Right lung (tissue), 5 donors: ENCODE data around the gene MAFF. TPM values are rescaled to one million over a fixed set of nuclear protein-coding genes. Genes with fewer than 3 reads are reported as not detected.
A peak's percentile ranks its signal among the peaks of the same experiment; 100 is the strongest.
"Not testable (repeated sequence)": the region's sequence is repeated elsewhere in the genome, so short reads cannot be mapped to it uniquely, and the experiment has no call there.

Experiments
- DNase-seq, 2 donors: peaks; one replicate each; pipeline ENCODE4 v3.0.0-alpha.2; 2013
- polyA plus RNA-seq, 5 donors: library from polyadenylated mRNA; unstranded; fragments of 120-200 nt; gene quantifications; one replicate each; pipeline versions ENCODE4 v1.2.1 to v1.2.3, GENCODE V29; 2013; ENCODE audit warnings: inconsistent platforms in 1 of 5, low replicate concordance in 1 of 5; ENCODE audit not compliant: insufficient read length in 5 of 5, insufficient read depth in 1 of 5

The MAFF gene
- polyA plus RNA-seq, 5 donors = 5.3 to 11.8 (median 8.6) TPM

DNA sequence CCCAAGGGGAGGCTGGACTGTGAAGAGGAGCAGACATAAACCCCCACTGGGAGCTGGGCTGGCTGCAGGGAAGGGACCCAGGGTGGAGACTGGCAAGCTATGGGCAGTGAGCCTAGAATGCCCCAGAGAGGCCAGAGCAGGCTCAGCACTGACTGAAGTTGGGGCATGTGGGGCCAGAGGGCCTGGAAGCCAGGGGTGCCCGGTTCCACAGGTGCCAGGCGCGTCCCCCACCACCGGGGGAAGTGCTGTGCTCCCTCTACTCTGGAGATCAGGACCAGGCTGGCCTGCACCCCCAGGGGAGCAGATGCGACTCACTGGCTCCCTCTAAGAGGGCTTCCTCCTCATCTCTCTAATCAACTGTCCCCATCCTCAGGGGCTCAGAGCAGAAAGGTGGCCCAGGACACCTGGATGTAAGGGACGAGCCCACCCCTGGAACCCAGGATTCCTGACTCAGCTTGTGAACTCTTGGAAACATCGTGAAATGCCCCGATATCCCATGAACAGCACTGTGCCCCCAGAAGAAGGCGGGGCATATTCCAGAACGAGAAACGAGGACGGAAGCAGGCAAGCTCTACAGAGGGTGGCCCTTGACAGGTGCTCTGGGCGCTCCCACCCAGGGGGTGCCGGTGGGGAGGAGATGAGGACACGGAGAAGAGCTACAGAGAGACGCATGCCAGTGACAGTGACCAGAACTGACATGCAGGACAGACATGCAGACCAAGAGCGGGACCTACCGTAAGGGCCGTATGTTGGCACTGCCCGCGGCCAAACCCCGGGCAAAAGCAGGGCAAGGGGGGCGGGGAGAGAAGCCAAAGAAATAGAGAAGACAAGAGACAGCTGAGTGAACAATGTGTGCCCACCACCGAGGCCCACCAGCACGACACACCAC, 20.4 kb downstream of the MAFF start:
- DNase-seq = no peak

DNA sequence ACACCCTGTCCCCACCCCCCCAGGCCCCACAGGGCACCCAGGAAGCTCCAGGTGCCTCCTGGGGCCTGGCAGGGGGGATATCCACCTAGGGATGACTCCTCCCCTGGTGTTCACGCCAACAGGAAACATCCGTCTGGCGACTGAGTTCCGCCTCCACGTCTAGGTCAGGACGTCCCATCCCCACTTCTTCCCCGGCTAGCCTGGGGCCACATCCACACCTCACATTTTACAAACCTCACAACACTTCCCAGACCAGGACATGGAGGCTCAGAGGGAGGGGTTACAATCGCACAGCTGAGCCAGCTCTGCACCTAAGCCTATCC, 21.0 kb downstream of the MAFF start:
- DNase-seq = no peak

- DNase-seq = no peak
These were observed 21.6 kb downstream of the MAFF start for GRCh38 chr22:38223289-38223960.

DNA sequence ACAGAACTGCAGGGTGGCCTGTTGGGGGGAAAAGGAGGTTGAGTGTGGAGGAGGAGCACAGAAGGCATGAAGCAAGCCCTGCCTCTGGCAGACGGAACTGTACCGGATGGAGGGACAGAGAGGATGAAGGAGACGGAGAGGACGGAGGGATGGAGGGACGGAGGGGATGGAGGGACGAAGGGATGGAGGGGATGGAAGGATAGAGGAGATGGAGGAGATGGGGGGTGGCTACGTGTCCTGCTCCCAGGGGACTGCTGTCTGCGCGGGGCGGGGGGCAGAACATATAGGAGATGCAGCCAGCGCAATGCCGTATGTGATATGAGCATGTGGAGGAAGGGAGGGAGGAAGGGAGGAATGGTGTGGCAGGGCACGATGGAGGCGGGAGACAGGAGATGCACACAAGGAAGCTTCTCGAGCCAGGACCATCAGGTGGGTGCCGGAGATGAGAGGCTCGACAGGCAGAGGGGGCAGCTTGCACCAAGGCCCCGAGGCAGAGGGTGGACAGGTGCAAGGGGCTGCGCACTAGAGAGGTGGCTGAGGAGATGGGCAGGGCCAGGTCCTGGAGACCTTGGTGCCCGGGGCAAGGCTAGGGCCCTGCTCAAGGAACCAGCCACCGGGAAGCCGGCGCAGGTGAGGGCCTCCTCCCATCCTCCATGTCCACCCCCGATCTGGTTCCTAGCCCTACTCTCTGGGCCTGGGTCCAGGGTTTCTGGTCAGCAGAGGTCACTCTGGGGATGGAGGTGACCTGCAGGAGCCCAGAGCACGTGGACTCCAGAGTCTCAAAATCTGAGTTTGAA, 25.3 kb downstream of the MAFF start:
- no peak for DNase-seq

DNA sequence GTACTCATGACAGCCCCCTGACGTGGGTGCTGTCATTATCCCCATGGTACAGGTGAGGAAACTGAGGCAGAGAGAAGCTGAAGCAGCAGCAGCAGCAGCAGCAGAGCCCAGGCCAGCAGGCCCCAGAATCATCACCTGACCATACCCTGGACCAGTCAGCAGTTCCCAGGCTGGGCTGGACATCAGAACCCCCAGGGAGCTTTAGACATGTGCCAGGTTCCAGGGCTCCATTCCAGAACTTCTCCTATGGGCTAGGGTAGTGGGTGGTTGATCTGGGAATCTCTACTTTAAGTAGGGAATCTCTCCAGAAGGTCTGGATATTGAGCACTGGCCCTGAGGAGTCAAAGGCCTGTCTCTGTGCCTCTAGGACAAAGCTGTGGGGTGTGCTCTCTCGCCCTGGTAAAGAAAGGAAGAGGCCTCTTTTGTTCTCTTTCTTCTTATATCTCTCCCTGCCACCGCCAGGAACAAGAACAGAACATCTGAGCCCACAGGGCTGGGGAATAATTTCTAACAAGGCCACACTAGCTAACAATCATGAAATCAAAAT, 26.6 kb downstream of the MAFF start:
- no peak for DNase-seq

DNA sequence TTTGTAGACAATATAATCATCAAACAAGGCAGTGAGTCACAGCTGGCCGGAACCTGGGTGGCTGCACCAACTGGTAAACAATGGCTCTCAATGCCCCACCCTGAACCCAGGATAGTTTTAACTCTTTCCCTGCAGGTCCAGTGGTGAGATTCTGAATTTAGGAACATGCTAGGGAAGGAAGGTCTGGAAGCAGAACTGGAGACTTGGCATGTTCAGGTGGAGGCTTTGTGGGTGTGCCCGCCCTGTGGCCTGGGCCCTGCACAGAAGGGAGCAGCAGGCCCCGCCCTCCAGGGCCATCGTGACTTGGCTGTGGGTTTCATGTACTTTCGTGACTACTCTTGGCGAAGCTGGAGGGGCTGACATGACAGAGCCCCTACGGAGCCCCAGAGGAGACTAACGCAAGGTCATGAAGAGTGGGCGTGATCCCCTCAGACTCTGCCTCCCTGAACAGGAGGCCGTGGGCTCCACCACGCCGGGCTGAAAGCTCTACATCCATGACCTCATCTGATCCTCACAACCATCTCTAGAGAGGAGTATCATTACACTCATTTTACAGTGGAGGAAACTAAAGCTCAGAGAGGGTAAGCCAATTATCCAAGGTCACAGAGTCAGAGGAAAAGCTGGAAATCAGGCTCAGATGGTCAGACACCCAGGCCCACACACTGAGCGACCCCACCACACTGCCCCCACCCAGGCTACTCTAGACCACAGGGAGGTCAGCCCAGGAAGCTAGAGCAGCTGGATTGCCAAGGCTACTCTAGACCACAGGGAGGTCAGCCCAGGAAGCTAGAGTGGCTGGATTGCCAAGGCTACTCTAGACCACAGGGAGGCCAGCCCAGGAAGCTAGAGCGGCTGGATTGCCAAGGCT, 27.3 kb downstream of the MAFF start:
- DNase-seq = no peak

DNA sequence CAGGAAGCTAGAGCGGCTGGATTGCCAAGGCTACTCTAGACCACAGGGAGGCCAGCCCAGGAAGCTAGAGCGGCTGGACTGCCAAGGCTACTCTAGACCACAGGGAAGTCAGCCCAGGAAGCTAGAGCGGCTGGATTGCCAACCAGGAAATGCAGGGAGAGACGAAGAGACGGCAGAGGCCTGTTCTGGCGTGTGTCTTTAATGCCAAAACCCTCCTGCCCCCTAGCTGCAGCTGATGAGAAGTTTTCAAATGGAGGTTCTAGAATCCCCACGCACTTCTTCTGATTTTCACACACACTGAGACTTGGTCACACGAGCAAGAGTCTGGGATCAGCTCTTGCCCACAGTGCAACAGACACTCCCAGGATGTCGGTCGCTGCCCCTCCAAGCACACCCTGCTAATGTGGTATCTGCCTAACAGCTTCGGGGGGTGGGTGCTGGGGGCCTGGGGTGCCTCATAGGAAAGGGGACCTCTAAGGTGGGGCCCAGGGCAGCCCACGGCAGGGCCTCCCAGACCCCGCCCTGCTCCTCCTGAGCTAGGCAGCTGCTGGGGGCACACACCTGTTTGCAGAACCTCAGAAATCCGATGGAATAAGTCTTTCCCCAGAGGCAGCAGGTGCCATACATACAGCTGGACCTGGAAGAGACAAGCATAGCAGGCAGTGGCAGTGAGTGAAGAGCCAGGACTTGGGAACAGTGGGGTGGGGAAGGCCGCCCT, 28.5 kb downstream of the MAFF start:
- no peak for DNase-seq

- DNase-seq = no peak
These were observed 29.1 kb downstream of the MAFF start for GRCh38 chr22:38230916-38231315.

GRCh38 chr22:38232196-38232595, 30.4 kb downstream of the MAFF start:
- DNase-seq = no peak

DNA sequence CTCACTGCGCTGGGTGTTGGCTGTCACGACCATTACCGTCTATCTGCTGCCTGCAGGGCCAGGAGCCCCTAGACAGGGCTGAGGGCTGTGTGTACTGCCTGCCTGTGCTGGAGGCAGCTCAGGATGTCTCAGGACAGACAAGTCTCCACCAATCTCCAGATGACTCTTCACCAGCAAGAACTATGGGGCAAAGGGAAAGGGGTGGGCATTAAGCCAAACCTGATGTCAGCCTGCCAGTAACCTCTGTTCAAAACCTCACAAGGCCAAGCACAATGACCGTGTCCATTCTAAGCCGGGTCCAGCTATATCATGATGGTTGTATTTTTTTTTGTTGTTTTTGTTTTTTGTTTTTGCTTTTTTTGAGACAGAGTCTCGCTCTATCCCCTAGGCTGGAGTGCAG, 31.6 kb downstream of the MAFF start:
- no peak for DNase-seq

GRCh38 chr22:38233856-38234255, 32.1 kb downstream of the MAFF start:
- not testable (repeated sequence) for DNase-seq

- no peak for DNase-seq
These were observed 33.6 kb downstream of the MAFF start for GRCh38 chr22:38235240-38235850.

GRCh38 chr22:38236786-38237185, 35.0 kb downstream of the MAFF start:
- peak; percentile 64 to 70 for DNase-seq

- DNase-seq = peak; percentile 79 to 82
These were observed 36.8 kb downstream of the MAFF start for GRCh38 chr22:38238519-38239071.

GRCh38 chr22:38239101-38239761, 37.4 kb downstream of the MAFF start:
- peak; percentile 71 to 77 for DNase-seq

- DNase-seq = no peak
These were observed 39.0 kb downstream of the MAFF start for GRCh38 chr22:38240734-38241252.

- peak; percentile 82 to 86 for DNase-seq
These were observed 41.4 kb downstream of the MAFF start for GRCh38 chr22:38243007-38243765.

- DNase-seq = no peak
These were observed 42.3 kb downstream of the MAFF start for GRCh38 chr22:38244106-38244505.
